PFSK-1 (cell line): ENCODE measurements around the gene CASK.

ENCODE experiments used
- FOXP2 ChIP-seq: optimal IDR thresholded peaks from 2 replicates; pipeline ENCODE3; 2011; ENCODE audit warnings: borderline replicate concordance, control low read depth, inconsistent platforms; ENCODE audit not compliant: insufficient read depth; ENCODE audit errors: extremely low read length, extremely low read depth
- POLR2AphosphoS5 ChIP-seq: IDR thresholded peaks from 2 replicates; pipeline ENCODE4 v1.6.1; 2012; ENCODE audit warnings: low read depth, mild to moderate bottlenecking, control low read depth, low read length, moderate library complexity
- REST ChIP-seq, 2 experiments: IDR thresholded peaks; 2 replicates each; pipeline versions ENCODE4 v1.6.1 to v1.8.0; 2011 to 2012; ENCODE audit warnings: low read depth in 2 of 2, low read length in 2 of 2, control low read depth in 1 of 2, inconsistent platforms in 1 of 2, mild to moderate bottlenecking in 1 of 2, moderate library complexity in 1 of 2; ENCODE audit not compliant: insufficient read depth in 1 of 2
- SIN3A ChIP-seq: IDR thresholded peaks from 2 replicates; pipeline ENCODE4 v1.6.1; 2012; ENCODE audit warnings: mild to moderate bottlenecking, low read length, moderate library complexity, borderline replicate concordance; ENCODE audit not compliant: insufficient read depth
- TAF1 ChIP-seq: IDR thresholded peaks from 2 replicates; pipeline ENCODE4 v1.6.1; 2012; ENCODE audit warnings: low read length, control low read depth, borderline replicate concordance; ENCODE audit not compliant: insufficient read depth

- TF ChIP-seq SIN3A (no peak), TAF1 (no peak), REST (IDR thresholded peaks at IDR 0.05; ENCODE audit: insufficient read depth in 1 of 2, low read depth in 2 of 2, low read length in 2 of 2) (no peak), POLR2AphosphoS5 (no peak), FOXP2 (no peak)
Measured at GRCh38 chrX:41808047-41808446, 115.3 kb downstream of the CASK start.
